Vagina (tissue), 2 donors: Measurements from ENCODE around the gene ZNF804B. TPM values are rescaled to one million over a fixed set of nuclear protein-coding genes. Genes with fewer than 3 reads are reported as not detected.

Experiments
- DNase-seq, 2 donors: peaks; one replicate each; pipeline ENCODE4 v3.0.0-alpha.2; 2017; ENCODE audit errors: extremely low spot score in 2 of 2
- H3K27ac ChIP-seq: fragments of 200-600 bp; sonication (generic); one replicate; pipeline ENCODE4 v1.5.1; 2019
- H3K27me3 ChIP-seq: fragments of 200-600 bp; sonication (generic); one replicate; pipeline ENCODE4 v1.5.1; 2019
- H3K36me3 ChIP-seq, 2 donors: fragments of 200-600 bp; sonication (generic); one replicate each; pipeline ENCODE4 v1.5.1; 2017 to 2019
- H3K4me1 ChIP-seq: fragments of 200-600 bp; sonication (generic); one replicate; pipeline ENCODE4 v1.5.1; 2019
- H3K4me3 ChIP-seq, 2 donors: fragments of 200-600 bp; sonication (generic); 1 replicate in 1 of 2; 2 replicates in 1 of 2; pipeline ENCODE4 v1.5.1; 2016 to 2019
- H3K9me3 ChIP-seq: fragments of 200-600 bp; sonication (generic); one replicate; pipeline ENCODE4 v1.5.1; 2019
- POLR2A ChIP-seq, 2 donors: fragments of 450-650 bp; IDR thresholded peaks; one replicate each; pipeline ENCODE4 v1.6.1; 2017; ENCODE audit warnings: antibody characterized with exemption in 2 of 2, mild to moderate bottlenecking in 2 of 2, moderate library complexity in 2 of 2
- POLR2AphosphoS5 ChIP-seq, 2 donors: sonication (generic); formaldehyde crosslinking; IDR thresholded peaks; one replicate each; pipeline ENCODE4 v1.9.0; 2017; ENCODE audit warnings: antibody characterized with exemption in 2 of 2, mild to moderate bottlenecking in 2 of 2, low read depth in 1 of 2; ENCODE audit not compliant: insufficient read depth in 1 of 2
- intact Hi-C: fragments of 100-400 bp; cut with DNase I; formaldehyde crosslinking; loops from one replicate; pipeline ENCODE4 v1.15.1; 2023
- total RNA-seq: library from RNA; depleted of rRNA; stranded (reverse); fragments of >200 nt; gene quantifications from one replicate; pipeline ENCODE4 v1.2.3, GENCODE V29; 2016
- TF ChIP-seq, protein P1 (sequence below), 3 experiments: fragments of 450-650 bp in 2 of 3; fragments of 200-600 bp in 1 of 3; sonication (generic) in 1 of 3; IDR thresholded peaks; one replicate each; pipeline ENCODE4 v1.5.1; 2017 to 2019; ENCODE audit warnings: antibody characterized with exemption in 3 of 3, mild to moderate bottlenecking in 2 of 3, moderate library complexity in 2 of 3

Gene ZNF804B
- total RNA-seq, 1 donor from 2014 or later, result not detected

DNA sequence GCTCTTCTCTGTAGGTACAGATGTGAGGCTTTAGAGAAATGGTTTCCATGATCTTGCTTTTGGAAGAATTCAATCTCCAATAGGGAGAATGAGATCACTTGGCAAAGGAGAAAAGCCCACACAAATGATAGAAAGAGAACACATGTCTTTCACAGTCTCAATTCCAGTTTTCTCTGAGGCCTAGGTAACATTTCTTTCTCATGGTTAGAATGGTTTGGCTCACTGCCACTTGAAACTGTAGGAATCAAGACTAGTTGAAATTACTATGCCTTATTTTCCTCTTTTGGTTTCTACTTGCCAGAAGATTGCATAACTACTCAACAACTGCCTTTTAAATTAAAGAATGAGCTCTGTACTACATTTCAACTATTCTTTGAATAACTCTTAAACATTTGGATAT is 312.6 kb downstream of the ZNF804B start:
- no peak overlapping the region for H3K4me3 ChIP-seq

DNA sequence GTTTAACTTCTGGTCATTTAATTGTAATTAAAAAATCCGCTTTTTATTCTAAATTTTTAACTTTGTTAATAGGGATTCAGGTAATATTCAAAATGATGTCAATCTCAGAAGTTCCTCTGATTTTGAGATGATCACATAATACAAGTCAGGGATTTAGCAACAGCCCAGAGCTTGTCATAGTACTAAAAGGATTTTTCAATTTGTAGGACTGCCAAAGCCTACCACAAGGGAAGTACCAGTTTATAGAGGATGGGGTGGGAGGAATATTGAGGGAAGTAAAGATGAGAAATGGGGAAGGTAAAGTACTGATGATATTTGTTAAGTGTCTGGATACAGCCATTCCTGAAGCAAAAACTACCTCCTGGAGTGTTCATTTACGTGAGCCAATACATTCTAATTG is 314.3 kb downstream of the ZNF804B start:
- no peak for TF ChIP-seq POLR2A (IDR thresholded peaks at IDR 0.05)
- no peak for TF ChIP-seq POLR2AphosphoS5 (IDR thresholded peaks at IDR 0.05; ENCODE audit: insufficient read depth in 1 of 2, low read depth in 1 of 2)
- TF ChIP-seq, protein P1, sequence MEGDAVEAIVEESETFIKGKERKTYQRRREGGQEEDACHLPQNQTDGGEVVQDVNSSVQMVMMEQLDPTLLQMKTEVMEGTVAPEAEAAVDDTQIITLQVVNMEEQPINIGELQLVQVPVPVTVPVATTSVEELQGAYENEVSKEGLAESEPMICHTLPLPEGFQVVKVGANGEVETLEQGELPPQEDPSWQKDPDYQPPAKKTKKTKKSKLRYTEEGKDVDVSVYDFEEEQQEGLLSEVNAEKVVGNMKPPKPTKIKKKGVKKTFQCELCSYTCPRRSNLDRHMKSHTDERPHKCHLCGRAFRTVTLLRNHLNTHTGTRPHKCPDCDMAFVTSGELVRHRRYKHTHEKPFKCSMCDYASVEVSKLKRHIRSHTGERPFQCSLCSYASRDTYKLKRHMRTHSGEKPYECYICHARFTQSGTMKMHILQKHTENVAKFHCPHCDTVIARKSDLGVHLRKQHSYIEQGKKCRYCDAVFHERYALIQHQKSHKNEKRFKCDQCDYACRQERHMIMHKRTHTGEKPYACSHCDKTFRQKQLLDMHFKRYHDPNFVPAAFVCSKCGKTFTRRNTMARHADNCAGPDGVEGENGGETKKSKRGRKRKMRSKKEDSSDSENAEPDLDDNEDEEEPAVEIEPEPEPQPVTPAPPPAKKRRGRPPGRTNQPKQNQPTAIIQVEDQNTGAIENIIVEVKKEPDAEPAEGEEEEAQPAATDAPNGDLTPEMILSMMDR (IDR thresholded peaks at IDR 0.05), result no peak

More for the DNA sequence above, 312.6 kb downstream of the ZNF804B start:
- H3K36me3 ChIP-seq, result no peaks in the 10 kb centered on the region
- TF ChIP-seq POLR2AphosphoS5 (IDR thresholded peaks at IDR 0.05; ENCODE audit: insufficient read depth in 1 of 2, low read depth in 1 of 2) (no peak), POLR2A (IDR thresholded peaks at IDR 0.05) (no peak)
- TF ChIP-seq, protein P1 (IDR thresholded peaks at IDR 0.05), result no peak
- no peak overlapping the region for H3K27ac ChIP-seq
- H3K27me3 ChIP-seq, result no peaks in the 10 kb centered on the region
- intact Hi-C loops, result no loop called here
- DNase-seq, result no peak
- H3K9me3 ChIP-seq, result no peaks in the 10 kb centered on the region
- H3K4me1 ChIP-seq, result no peaks in the 10 kb centered on the region

DNA sequence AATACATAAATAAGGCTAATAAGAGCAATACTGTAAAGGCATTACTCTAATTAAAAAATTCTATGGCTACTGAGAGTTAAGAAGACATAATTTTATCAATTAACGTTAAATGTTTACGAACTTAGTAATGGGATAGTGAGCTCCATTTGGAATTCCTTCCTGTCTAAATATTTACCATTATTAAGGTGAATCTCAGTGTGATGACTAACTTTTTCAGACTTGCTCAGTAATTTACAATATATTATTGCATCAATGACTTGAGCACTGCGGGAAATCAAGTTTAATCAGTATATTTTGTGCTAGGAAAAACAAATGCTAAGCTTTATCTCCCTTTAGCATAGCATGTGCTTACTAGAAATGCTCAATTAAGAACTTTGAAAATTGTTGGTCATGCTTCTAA is 318.5 kb downstream of the ZNF804B start:
- TF ChIP-seq, protein P1 (IDR thresholded peaks at IDR 0.05), result no peak
- TF ChIP-seq POLR2AphosphoS5 (IDR thresholded peaks at IDR 0.05; ENCODE audit: insufficient read depth in 1 of 2, low read depth in 1 of 2), result no peak
- TF ChIP-seq POLR2A (IDR thresholded peaks at IDR 0.05), result no peak
- H3K27ac ChIP-seq, result no peak overlapping the region
- no peaks in the 10 kb centered on the region for H3K4me1 ChIP-seq
- intact Hi-C loops, result no loop called here
- H3K9me3 ChIP-seq, result no peaks in the 10 kb centered on the region
- no peaks in the 10 kb centered on the region for H3K27me3 ChIP-seq
- no peak for DNase-seq
- no peaks in the 10 kb centered on the region for H3K36me3 ChIP-seq
- no peak overlapping the region for H3K4me3 ChIP-seq

More for the DNA sequence above, 314.3 kb downstream of the ZNF804B start:
- Histone ChIP-seq H3K4me1 (no peaks in the 10 kb centered on the region), H3K36me3 (no peaks in the 10 kb centered on the region), H3K9me3 (no peaks in the 10 kb centered on the region), H3K27me3 (no peaks in the 10 kb centered on the region), H3K4me3 (no peak overlapping the region), H3K27ac (no peak overlapping the region)
- DNase-seq, result no peak
- intact Hi-C loops, result no loop called here

DNA sequence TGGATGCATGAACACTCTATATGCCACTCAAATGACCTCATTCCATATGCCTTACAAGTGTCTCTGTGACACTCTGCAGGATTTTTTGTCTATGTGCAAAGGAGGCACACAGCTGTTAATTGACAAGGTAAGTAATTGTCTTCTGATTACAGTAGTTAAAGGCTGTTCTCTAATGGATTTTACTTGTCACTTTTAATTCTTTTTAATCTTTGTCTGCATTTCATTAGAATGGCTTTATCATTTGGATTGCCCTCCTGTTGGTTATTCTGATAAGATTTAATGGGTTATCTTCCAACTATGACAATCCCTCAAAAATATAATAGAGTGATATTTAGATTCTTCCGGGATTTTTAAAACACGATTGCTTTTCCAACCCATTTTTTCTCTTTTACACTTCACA is 326.1 kb downstream of the ZNF804B start:
- H3K36me3 ChIP-seq, result no peaks in the 10 kb centered on the region

DNA sequence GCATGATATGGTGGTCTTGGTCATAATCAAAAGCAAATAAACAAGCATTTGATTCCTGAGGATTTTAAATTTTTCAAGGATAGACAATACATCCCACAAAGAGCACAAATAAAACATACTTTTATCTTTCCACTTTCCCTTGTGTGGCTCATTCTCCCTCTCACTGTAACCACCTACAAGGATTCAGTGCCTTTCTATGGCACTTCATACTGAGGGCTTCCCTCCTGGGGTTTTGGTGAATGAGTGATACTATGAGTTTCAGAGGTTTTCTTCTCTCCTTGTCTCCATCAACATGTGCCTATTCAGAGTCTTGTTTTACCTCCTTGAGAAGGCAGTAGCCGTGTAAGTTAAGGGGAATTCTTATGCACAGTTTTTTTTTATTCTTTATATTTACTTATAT is 332.1 kb downstream of the ZNF804B start:
- intact Hi-C loops, result no loop called here
- H3K27me3 ChIP-seq, result no peaks in the 10 kb centered on the region
- TF ChIP-seq, protein P1 (IDR thresholded peaks at IDR 0.05), result no peak
- TF ChIP-seq POLR2A (IDR thresholded peaks at IDR 0.05), result no peak
- TF ChIP-seq POLR2AphosphoS5 (IDR thresholded peaks at IDR 0.05; ENCODE audit: insufficient read depth in 1 of 2, low read depth in 1 of 2), result no peak
- no peaks in the 10 kb centered on the region for H3K4me1 ChIP-seq
- H3K4me3 ChIP-seq, result no peak overlapping the region
- no peaks in the 10 kb centered on the region for H3K36me3 ChIP-seq
- no peak overlapping the region for H3K27ac ChIP-seq
- no peaks in the 10 kb centered on the region for H3K9me3 ChIP-seq
- DNase-seq, result no peak

More for the DNA sequence above, 326.1 kb downstream of the ZNF804B start:
- H3K4me1 ChIP-seq, result no peaks in the 10 kb centered on the region
- TF ChIP-seq POLR2A (IDR thresholded peaks at IDR 0.05), result no peak
- no peak for TF ChIP-seq POLR2AphosphoS5 (IDR thresholded peaks at IDR 0.05; ENCODE audit: insufficient read depth in 1 of 2, low read depth in 1 of 2)
- TF ChIP-seq, protein P1 (IDR thresholded peaks at IDR 0.05), result no peak
- DNase-seq, result no peak
- H3K27ac ChIP-seq, result no peak overlapping the region
- H3K27me3 ChIP-seq, result no peaks in the 10 kb centered on the region
- no peaks in the 10 kb centered on the region for H3K9me3 ChIP-seq
- H3K4me3 ChIP-seq, result no peak overlapping the region
- intact Hi-C loops, result no loop called here
